ENCODE measurements around the gene BRINP3. TPM values are rescaled to one million over a fixed set of nuclear protein-coding genes. Genes with fewer than 3 reads are reported as not detected.
"Not testable (repeated sequence)": the region's sequence is repeated elsewhere in the genome, so short reads cannot be mapped to it uniquely, and the experiment has no call there.

Gene BRINP3
- total RNA-seq, 4 donors from 2014 or later = 0.23 to 0.25 TPM; not detected in 2

DNA sequence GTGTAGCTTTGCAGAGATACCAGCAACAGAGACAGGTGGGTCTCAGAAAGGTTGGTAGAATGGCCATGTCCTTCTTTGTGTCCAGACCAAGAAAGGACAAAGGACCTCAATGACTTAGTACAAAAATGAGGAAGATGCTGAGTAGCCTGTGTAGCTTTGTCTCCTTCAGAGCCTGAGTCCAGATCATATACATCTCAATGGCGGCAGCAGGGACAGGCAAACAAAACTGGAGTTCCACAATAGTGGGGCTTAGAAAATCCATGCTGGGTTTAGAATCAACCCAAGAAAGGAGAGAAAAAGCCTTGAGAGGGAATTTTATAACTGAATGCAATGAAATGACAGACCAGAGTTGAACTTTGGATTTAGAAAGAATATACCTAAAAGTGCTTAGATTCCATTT, 339.0 kb downstream of the BRINP3 start:
- 89 to 94% methylated on average over 1 of the region's 1 CpG for WGBS, 2 donors
- DNase-seq (ENCODE audit: low spot score in 2 of 2) = no peak
- no peak overlapping the region for H3K4me3 ChIP-seq (ENCODE audit: low read depth, poor library complexity, severe bottlenecking)
- intact Hi-C loops (cut with DNase I; ENCODE audit: low total_unique reads) = no loop called here
- TF ChIP-seq POLR2A (IDR thresholded peaks at IDR 0.05) = no peak
- TF ChIP-seq, protein P1, sequence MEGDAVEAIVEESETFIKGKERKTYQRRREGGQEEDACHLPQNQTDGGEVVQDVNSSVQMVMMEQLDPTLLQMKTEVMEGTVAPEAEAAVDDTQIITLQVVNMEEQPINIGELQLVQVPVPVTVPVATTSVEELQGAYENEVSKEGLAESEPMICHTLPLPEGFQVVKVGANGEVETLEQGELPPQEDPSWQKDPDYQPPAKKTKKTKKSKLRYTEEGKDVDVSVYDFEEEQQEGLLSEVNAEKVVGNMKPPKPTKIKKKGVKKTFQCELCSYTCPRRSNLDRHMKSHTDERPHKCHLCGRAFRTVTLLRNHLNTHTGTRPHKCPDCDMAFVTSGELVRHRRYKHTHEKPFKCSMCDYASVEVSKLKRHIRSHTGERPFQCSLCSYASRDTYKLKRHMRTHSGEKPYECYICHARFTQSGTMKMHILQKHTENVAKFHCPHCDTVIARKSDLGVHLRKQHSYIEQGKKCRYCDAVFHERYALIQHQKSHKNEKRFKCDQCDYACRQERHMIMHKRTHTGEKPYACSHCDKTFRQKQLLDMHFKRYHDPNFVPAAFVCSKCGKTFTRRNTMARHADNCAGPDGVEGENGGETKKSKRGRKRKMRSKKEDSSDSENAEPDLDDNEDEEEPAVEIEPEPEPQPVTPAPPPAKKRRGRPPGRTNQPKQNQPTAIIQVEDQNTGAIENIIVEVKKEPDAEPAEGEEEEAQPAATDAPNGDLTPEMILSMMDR (IDR thresholded peaks at IDR 0.05) = no peak

DNA sequence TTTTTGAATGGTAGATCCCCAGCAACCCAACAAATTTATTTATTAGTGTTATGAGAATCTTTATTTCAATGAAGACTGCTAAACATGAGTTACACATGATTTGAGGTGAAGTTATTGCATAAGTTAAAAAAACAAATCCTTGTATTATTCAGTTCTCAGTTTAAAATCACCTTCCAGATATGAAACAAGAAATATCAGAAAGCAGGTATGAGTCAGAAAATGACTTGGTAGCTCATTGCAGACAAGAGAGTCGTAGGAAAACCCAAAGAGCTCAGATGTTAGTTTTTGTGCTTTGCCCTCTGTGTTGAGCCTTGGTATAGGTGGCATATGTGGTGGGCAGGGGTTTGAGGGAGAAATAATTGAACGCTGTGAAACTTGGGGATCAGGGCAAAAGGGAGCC, 339.4 kb downstream of the BRINP3 start:
- intact Hi-C loops (cut with DNase I; ENCODE audit: low total_unique reads) = no loop called here
- TF ChIP-seq, protein P1 (IDR thresholded peaks at IDR 0.05) = no peak
- no peak for TF ChIP-seq POLR2A (IDR thresholded peaks at IDR 0.05)
- H3K4me3 ChIP-seq (ENCODE audit: low read depth, poor library complexity, severe bottlenecking) = no peak overlapping the region
- DNase-seq (ENCODE audit: low spot score in 2 of 2) = no peak
- WGBS, 2 donors = 70 to 80% methylated on average over 2 of the region's 2 CpGs

DNA sequence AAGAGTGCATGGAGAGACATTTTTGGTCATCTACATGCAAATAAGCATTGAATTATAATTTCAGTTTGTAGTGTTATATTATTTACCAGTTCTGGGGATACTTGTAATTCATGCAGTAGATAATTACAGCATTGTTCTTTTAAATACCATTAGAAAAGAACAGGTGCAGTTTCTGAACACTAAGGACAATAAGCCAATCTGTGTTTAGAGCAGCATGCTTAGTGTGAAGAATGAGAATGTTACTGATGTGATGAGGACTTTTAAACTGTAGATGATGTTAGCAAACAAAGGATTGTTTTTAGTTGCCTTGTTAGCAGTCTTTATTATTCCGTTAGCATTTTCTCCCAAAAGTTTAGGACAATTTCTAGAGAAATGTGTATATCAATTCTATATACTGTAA, 348.3 kb downstream of the BRINP3 start:
- WGBS, 2 donors = 80 to 86% methylated on average over 1 of the region's 1 CpG
- intact Hi-C loops (cut with DNase I; ENCODE audit: low total_unique reads) = no loop called here
- no peak overlapping the region for H3K4me3 ChIP-seq (ENCODE audit: low read depth, poor library complexity, severe bottlenecking)
- TF ChIP-seq, protein P1 (IDR thresholded peaks at IDR 0.05) = no peak
- TF ChIP-seq POLR2A (IDR thresholded peaks at IDR 0.05) = no peak
- no peak for DNase-seq (ENCODE audit: low spot score in 2 of 2)

DNA sequence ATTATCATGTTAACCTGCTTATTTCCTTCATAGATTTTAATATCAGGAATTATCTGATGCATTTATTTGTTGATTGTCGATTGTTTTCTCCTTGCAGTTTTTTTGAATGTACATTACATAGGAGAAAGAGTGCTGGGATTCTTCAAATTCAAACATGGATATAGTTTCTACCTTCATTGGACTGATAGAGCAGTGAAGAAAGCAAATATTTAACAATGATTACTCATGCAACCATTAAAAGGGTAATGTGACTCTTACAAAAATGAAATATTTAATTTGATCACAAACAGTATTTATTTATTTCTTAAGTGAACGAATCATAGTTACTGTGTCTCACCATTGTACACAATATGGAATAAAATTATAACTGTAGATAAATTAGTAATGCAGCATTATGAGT, 350.9 kb downstream of the BRINP3 start:
- intact Hi-C loops (cut with DNase I; ENCODE audit: low total_unique reads) = no loop called here
- TF ChIP-seq POLR2A (IDR thresholded peaks at IDR 0.05) = no peak
- TF ChIP-seq, protein P1 (IDR thresholded peaks at IDR 0.05) = no peak
- H3K4me3 ChIP-seq (ENCODE audit: low read depth, poor library complexity, severe bottlenecking) = no peak overlapping the region
- DNase-seq (ENCODE audit: low spot score in 2 of 2) = no peak
- 82 to 91% methylated on average over 2 of the region's 2 CpGs for WGBS, 2 donors

DNA sequence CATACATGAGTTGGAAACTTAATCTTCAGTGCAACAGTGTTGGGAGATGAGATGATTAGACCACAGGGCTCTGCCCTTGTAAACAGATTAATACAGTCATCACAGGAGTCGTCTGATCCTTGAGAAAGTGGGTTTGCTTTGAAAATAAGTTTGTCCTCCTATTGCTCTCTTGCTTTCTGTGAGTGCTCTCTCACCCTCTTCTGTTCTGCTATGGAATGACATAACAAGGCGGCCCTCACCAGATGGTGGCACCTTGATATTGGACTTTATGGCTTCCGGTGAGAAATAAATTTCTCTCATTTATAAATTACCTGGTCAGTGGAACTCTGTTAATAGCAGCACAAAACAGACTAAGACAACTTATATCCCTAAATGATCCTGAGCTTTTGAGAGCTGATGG, 353.6 kb downstream of the BRINP3 start:
- TF ChIP-seq, protein P1 (IDR thresholded peaks at IDR 0.05) = no peak
- no peak for TF ChIP-seq POLR2A (IDR thresholded peaks at IDR 0.05)
- no peak overlapping the region for H3K4me3 ChIP-seq (ENCODE audit: low read depth, poor library complexity, severe bottlenecking)
- intact Hi-C loops (cut with DNase I; ENCODE audit: low total_unique reads) = no loop called here
- 65 to 71% methylated on average over 3 of the region's 3 CpGs for WGBS, 2 donors
- DNase-seq (ENCODE audit: low spot score in 2 of 2) = no peak

DNA sequence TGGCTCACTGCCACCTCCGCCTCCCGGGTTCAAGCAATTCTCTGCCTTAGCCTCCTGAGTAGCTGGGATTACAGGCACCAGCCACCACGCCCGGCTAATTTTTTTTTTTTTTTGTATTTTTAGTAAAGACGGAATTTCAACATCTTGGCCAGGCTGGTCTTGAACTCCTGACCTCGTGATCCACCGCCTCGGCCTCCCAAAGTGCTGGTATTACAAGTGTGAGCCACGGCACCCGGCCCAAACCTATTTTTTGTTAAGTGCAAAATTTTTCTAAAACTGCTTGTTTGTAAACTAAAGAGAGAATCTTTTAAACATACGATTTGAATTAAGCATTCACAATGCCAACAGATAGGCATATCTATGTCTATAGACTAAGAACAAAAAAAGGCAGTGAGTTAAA, 357.1 kb downstream of the BRINP3 start:
- WGBS, 2 donors = 86 to 87% methylated on average over 11 of the region's 11 CpGs
- DNase-seq (ENCODE audit: low spot score in 2 of 2); H3K4me3 ChIP-seq (ENCODE audit: low read depth, poor library complexity, severe bottlenecking); intact Hi-C loops (cut with DNase I; ENCODE audit: low total_unique reads): not testable (repeated sequence)

All from lower leg skin (tissue), 4 donors.